Brain microvascular endothelial cell (primary cell): ENCODE results near the gene ABCB6.
"Not testable (repeated sequence)": the region's sequence is repeated elsewhere in the genome, so short reads cannot be mapped to it uniquely, and the experiment has no call there.

Experiments used
- DNase-seq: peaks from one replicate; pipeline ENCODE4 v3.0.0-alpha.2; 2020
- H3K27ac ChIP-seq: fragments of 250-450 bp; sonication (Bioruptor Pico); 2 replicates; pipeline ENCODE4 v1.5.1; 2020; ENCODE audit warnings: mild to moderate bottlenecking, moderate library complexity
- H3K27me3 ChIP-seq: fragments of 250-450 bp; sonication (Bioruptor Pico); replicated peaks from 2 replicates; pipeline ENCODE4 v1.5.1; 2020; ENCODE audit warnings: mild to moderate bottlenecking
- H3K36me3 ChIP-seq: fragments of 250-450 bp; sonication (Bioruptor Pico); replicated peaks from 2 replicates; pipeline ENCODE4 v1.5.1; 2020; ENCODE audit warnings: mild to moderate bottlenecking
- H3K4me3 ChIP-seq: 2 replicates; pipeline ENCODE4 v1.5.1; 2011; ENCODE audit warnings: low read depth, mild to moderate bottlenecking, control low read depth, low read length, moderate library complexity
- in situ Hi-C: cut with HindIII; loops from 2 replicates; pipeline ENCODE4 v1.10.0; 2017; ENCODE audit warnings: low sequenced_read_pairs, low pct_ligation_motif_present
- TF ChIP-seq, protein P1 (sequence below): IDR thresholded peaks from 2 replicates; pipeline ENCODE4 v1.5.1; 2011; ENCODE audit warnings: low read depth, mild to moderate bottlenecking, moderate library complexity, low read length, control low read depth, inconsistent platforms; ENCODE audit errors: missing control alignments

The ABCB6 gene

DNA sequence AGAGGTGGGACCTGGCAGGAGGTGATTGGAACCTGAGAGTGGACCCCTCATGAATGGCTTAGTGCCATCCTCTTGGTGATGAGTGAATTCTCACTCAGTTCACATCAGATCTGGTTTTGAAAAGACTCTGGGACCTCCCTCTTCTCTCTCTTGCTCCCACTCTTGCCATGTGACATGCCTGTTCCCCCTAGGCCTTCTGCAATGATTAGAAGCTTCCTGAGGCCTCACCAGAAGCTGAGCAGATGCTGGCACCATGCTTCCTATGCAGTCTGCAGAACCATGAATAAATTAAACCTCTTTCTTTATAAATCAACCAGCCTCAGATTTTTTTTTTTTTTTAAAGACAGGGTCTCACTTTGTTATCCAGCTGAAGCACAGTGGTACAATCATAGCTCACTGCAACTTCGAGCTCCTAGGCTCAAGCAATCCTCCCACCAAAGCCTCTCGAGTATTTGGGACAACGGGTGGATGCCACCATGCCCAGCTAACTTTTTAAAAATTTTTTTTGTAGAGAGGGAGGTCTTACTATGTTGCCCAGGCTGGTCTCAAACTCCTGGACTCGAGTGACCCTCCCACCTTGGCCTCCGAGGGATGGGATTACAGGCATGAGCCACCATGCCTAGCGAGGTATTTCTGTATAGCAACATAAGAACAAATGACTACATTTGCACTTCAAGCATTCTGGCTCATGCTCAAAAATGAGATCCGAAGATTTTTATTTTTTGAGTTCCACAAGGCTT lies 14.2 kb downstream of the ABCB6 start:
- DNase-seq = no peak
- TF ChIP-seq, protein P1, sequence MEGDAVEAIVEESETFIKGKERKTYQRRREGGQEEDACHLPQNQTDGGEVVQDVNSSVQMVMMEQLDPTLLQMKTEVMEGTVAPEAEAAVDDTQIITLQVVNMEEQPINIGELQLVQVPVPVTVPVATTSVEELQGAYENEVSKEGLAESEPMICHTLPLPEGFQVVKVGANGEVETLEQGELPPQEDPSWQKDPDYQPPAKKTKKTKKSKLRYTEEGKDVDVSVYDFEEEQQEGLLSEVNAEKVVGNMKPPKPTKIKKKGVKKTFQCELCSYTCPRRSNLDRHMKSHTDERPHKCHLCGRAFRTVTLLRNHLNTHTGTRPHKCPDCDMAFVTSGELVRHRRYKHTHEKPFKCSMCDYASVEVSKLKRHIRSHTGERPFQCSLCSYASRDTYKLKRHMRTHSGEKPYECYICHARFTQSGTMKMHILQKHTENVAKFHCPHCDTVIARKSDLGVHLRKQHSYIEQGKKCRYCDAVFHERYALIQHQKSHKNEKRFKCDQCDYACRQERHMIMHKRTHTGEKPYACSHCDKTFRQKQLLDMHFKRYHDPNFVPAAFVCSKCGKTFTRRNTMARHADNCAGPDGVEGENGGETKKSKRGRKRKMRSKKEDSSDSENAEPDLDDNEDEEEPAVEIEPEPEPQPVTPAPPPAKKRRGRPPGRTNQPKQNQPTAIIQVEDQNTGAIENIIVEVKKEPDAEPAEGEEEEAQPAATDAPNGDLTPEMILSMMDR = no peak

DNA sequence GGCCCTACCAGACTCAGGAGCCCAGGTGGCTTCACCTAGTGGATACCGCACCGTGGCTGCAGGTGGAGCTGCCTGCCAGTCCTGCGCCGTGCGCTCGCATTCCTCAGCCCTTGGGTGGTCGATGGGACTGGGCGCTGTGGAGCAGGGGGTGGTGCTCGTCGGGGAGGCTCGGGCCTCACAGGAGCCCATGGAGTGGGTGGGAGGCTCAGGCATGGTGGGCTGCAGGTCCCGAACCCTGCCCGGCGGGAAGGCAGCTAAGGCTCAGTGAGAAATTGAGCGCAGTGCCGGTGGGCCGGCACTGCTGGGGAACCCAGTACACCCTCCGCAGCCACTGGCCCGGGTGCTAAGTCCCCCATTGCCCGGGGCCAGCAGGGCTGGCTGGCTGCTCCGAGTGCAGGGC lies 17.4 kb downstream of the ABCB6 start:
- H3K27ac ChIP-seq, H3K36me3 ChIP-seq, H3K4me3 ChIP-seq, in situ Hi-C loops, DNase-seq, H3K27me3 ChIP-seq: not testable (repeated sequence)

More for the DNA sequence above, 14.2 kb downstream of the ABCB6 start:
- H3K36me3 ChIP-seq = peaks cover 7% of the 10 kb centered on the region
- H3K4me3 ChIP-seq = no peak overlapping the region
- no peak overlapping the region for H3K27ac ChIP-seq
- in situ Hi-C loops = no loop called here
- no peaks in the 10 kb centered on the region for H3K27me3 ChIP-seq

DNA sequence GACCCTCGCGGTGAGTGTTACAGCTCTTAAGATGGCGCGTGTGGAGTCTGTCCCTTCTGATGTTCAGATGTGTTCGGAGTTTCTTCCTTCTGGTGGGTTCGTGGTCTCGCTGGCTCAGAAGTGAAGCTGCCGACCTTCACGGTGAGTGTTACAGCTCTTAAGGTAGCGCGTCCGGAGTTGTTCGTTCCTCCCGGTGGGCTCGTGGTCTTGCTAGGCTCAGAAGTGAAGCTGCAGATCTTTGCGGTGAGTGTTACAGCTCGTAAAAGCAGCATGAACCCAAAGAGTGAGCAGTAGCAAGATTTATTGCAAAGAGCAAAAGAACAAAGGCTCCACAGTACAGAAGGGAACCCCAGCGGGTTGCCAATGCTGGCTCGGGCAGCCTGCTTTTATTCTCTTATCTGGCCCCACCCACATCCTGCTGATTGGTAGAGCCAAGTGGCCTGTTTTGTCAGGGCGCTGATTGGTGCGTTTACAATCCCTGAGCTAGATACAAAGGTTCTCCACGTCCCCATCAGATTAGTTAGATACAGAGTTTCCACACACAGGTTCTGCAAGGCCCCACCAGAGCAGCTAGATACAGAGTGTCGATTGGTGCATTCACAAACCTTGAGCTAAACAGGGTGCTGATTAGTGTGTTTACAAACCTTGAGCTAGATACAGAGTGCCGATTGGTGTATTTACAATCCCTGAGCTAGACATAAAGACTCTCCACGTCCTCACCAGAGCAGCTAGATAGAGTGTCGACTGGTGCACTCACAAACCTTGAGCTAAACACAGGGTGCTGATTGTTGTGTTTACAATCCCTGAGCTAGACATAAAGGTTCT lies 18.0 kb downstream of the ABCB6 start:
- not testable (repeated sequence) for H3K27ac ChIP-seq, H3K27me3 ChIP-seq

DNA sequence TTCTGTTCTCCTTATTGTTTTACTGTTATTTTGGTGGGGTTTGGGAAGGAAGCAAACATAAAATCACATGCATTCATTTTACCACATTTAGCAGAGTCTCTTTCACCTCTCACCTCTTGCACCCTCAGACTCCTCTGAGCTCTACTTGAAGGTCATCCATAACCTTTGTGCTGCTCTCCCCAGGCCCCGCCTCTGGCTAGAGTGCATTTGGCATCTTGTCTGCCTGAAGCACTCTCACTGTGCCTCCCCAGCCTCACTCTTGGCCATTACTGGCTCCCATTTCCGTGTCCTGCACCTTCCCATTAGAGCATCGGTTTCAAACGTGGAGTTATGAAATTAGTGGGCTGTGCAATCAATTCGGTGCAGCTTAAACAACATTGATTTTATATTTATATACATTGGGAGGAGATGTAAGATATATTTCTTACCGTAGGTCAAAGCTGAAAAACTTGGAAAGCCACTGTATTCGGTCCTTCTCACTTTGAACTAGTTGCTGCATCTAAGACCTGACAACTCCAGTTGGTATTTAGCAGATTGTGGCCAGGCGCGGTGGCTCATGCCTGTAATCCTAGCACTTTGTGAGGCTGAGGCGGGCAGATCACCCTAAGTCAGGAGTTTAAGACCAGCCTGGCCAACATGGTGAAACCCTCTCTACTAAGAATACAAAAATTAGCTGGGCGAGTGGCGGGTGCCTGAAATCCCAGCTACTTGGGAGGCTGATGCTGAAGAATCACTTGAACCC lies 19.1 kb downstream of the ABCB6 start:
- no peak overlapping the region for H3K4me3 ChIP-seq
- H3K36me3 ChIP-seq = no peaks in the 10 kb centered on the region
- H3K27ac ChIP-seq = no peak overlapping the region
- in situ Hi-C loops = no loop called here
- no peak for DNase-seq
- H3K27me3 ChIP-seq = no peaks in the 10 kb centered on the region
- TF ChIP-seq, protein P1 = no peak

More for the DNA sequence above, 18.0 kb downstream of the ABCB6 start:
- H3K4me3 ChIP-seq, DNase-seq, in situ Hi-C loops, H3K36me3 ChIP-seq: not testable (repeated sequence)

DNA sequence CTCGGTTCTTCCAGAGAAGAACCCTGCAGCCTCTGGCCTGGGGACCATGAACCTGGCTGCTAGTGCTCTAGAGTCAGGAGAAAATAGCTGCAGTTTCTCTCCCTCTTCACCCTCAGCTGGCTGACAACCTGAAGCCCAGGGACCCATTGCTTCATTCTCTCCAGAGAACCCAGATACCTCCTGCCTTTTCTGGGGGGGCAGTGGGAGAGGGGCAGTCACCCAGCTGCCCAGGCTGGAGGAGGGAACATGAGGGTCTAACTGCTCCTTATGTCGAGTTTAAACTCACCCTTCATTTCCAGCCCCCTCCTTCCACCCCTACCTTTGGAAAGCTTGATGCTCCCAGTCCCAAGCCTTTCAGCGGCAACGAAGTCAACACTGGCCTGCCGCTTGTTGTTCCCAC lies 19.8 kb downstream of the ABCB6 start:
- in situ Hi-C loops = no loop called here
- no peak overlapping the region for H3K27ac ChIP-seq
- H3K27me3 ChIP-seq = no peaks in the 10 kb centered on the region
- H3K4me3 ChIP-seq = no peak overlapping the region
- DNase-seq = no peak
- no peaks in the 10 kb centered on the region for H3K36me3 ChIP-seq
- TF ChIP-seq, protein P1 = no peak

DNA sequence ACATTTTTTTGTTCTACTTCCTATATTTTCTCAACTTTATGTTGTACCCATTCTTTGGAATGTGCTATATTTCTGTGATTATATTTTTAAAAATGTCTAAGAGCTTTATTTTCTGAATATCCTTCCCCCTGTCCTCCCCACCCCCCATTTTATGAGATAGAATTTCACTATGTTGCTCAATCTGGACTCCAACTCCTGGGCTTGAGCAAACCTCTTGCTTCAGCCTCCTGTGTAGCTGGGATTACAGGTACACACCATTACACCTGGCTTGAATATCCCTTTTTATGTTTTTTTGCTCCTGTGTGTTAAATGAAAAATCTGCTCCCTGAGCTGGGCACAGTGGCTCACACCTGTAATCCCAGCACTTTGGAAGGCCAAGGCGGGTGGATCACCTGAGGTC lies 21.4 kb downstream of the ABCB6 start:
- TF ChIP-seq, protein P1 = no peak
- no peaks in the 10 kb centered on the region for H3K27me3 ChIP-seq
- DNase-seq = no peak
- in situ Hi-C loops = no loop called here
- H3K27ac ChIP-seq = no peak overlapping the region
- H3K36me3 ChIP-seq = no peaks in the 10 kb centered on the region
- no peak overlapping the region for H3K4me3 ChIP-seq
